Keratinocyte (primary cell): Measurements from ENCODE around the gene ESRP2.

Experiments used
- CTCF ChIP-seq, 3 experiments: IDR thresholded peaks in 1 of 3; conservative IDR thresholded peaks in 1 of 3; optimal IDR thresholded peaks in 1 of 3; 2 replicates in 2 of 3; 3 replicates in 1 of 3; pipeline versions ENCODE3 to v1.5.1; 2011; ENCODE audit warnings: low read length in 3 of 3, mild to moderate bottlenecking in 3 of 3, moderate library complexity in 2 of 3, control low read depth in 1 of 3, inconsistent platforms in 1 of 3; ENCODE audit not compliant: insufficient read depth in 2 of 3; ENCODE audit errors: extremely low read depth in 1 of 3
- EZH2 ChIP-seq: IDR thresholded peaks from one replicate; pipeline ENCODE4 v1.6.1; 2012; ENCODE audit warnings: inconsistent platforms, mild to moderate bottlenecking, low read length, moderate library complexity

GRCh38 chr16:68253721-68254120 lies 17.8 kb upstream of the ESRP2 start:
- no peak for TF ChIP-seq CTCF (optimal IDR thresholded peaks at IDR 0.05 in 1 of 3, IDR thresholded peaks at IDR 0.05 in 1 of 3, conservative IDR thresholded peaks at IDR 0.05 in 1 of 3; ENCODE audit: extremely low read depth in 1 of 3, insufficient read depth in 2 of 3, low read length in 3 of 3)
- no peak for TF ChIP-seq EZH2
